ENCODE results near the gene PPP1R3A. TPM values are rescaled to one million over a fixed set of nuclear protein-coding genes. Genes with fewer than 3 reads are reported as not detected.

Gene PPP1R3A
- total RNA-seq, 4 donors from 2014 or later = 21.6 to 57.6 (median 47.4) TPM

DNA sequence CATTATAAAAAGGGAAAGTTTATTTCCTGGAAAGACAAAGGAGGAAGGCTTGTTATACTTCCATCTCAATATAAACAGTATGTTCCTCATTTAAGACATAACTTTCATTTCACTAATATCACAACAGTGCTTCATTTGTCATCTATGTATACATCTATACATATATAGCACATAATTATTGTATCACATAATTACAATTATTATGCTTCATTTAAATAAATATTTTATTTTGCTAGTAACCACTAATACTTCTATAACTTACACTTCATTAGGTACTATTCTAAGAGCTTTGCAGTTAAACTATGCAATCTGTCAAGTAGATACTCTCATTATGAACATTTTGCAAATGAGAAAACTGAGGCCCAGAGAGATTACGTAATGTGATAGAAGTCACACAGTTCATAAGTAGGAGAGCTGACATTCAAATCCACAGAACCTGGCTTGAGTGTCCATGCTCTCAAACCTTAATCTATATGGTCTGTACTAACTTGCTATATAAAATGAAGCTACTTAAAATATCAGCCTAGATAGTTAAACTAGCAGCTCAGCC lies 86.5 kb downstream of the PPP1R3A start:
- no peak overlapping the region for H3K4me3 ChIP-seq
- in situ Hi-C loops (cut with MboI; ENCODE audit: low sequenced_read_pairs in 4 of 4) = no loop called here
- H3K4me1 ChIP-seq = peaks cover 26 to 41% of the 10 kb centered on the region in 2 donors
- no peak for DNase-seq
- H3K27ac ChIP-seq = peak overlapping the region; percentile 39 to 66 (median 61)
- intact Hi-C loops (cut with DNase I; ENCODE audit: low total_unique reads) = no loop called here
- no peaks in the 10 kb centered on the region for H3K9me3 ChIP-seq
- TF ChIP-seq, protein P1, sequence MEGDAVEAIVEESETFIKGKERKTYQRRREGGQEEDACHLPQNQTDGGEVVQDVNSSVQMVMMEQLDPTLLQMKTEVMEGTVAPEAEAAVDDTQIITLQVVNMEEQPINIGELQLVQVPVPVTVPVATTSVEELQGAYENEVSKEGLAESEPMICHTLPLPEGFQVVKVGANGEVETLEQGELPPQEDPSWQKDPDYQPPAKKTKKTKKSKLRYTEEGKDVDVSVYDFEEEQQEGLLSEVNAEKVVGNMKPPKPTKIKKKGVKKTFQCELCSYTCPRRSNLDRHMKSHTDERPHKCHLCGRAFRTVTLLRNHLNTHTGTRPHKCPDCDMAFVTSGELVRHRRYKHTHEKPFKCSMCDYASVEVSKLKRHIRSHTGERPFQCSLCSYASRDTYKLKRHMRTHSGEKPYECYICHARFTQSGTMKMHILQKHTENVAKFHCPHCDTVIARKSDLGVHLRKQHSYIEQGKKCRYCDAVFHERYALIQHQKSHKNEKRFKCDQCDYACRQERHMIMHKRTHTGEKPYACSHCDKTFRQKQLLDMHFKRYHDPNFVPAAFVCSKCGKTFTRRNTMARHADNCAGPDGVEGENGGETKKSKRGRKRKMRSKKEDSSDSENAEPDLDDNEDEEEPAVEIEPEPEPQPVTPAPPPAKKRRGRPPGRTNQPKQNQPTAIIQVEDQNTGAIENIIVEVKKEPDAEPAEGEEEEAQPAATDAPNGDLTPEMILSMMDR (IDR thresholded peaks at IDR 0.05 in 4 of 5, conservative IDR thresholded peaks at IDR 0.05 in 1 of 5) = no peak
- no peak for TF ChIP-seq POLR2A (IDR thresholded peaks at IDR 0.05)
- no peaks in the 10 kb centered on the region for H3K36me3 ChIP-seq
- ATAC-seq = no peak
- no peaks in the 10 kb centered on the region for H3K27me3 ChIP-seq

DNA sequence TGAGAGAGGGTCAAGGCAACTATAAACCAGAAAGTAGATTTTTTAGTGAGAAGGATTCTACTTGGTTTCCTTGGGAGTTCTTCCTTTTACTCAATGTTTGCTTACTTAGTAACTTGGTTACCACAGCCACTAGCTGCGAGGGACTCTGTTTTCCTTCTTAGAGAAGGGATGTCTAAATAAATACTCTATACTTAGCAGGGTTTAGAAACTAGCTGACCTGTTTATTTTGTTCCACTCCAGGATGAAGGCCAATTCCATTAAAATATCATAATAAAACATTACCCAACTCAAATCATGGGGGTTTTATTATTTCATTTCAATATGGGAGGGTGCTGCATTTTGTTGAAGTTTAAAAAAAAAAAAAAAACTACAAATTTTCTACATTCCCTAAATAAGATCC lies 87.3 kb downstream of the PPP1R3A start:
- intact Hi-C loops (cut with DNase I; ENCODE audit: low total_unique reads) = no loop called here
- Histone ChIP-seq H3K4me3 (peak overlapping the region in 2 of 4 donors; percentile 1 to 12), H3K36me3 (no peaks in the 10 kb centered on the region), H3K27me3 (no peaks in the 10 kb centered on the region), H3K4me1 (peaks cover 26 to 41% of the 10 kb centered on the region in 2 donors), H3K27ac (peak overlapping the region; percentile 39 to 66 (median 61)), H3K9me3 (no peaks in the 10 kb centered on the region)
- in situ Hi-C loops (cut with MboI; ENCODE audit: low sequenced_read_pairs in 4 of 4) = no loop called here
- DNase-seq (no peak), ATAC-seq (peak; percentile 84 to 86)
- TF ChIP-seq, protein P1 (IDR thresholded peaks at IDR 0.05 in 4 of 5, conservative IDR thresholded peaks at IDR 0.05 in 1 of 5) = no peak
- TF ChIP-seq POLR2A (IDR thresholded peaks at IDR 0.05) = no peak

- no peak for DNase-seq
- ATAC-seq = no peak
Observed at GRCh38 chr7:113828581-113828980, 90.2 kb downstream of the PPP1R3A start.

More at GRCh38 chr7:113828581-113828980, 90.2 kb downstream of the PPP1R3A start:
- H3K36me3 ChIP-seq = no peaks in the 10 kb centered on the region
- H3K9me3 ChIP-seq = no peaks in the 10 kb centered on the region
- no peak overlapping the region for H3K4me3 ChIP-seq
- TF ChIP-seq, protein P1 (IDR thresholded peaks at IDR 0.05 in 4 of 5, conservative IDR thresholded peaks at IDR 0.05 in 1 of 5) = no peak
- TF ChIP-seq POLR2A (IDR thresholded peaks at IDR 0.05) = no peak
- H3K4me1 ChIP-seq = peaks cover 38 to 50% of the 10 kb centered on the region in 2 donors
- in situ Hi-C loops (cut with MboI; ENCODE audit: low sequenced_read_pairs in 4 of 4) = no loop called here
- H3K27me3 ChIP-seq = no peaks in the 10 kb centered on the region
- intact Hi-C loops (cut with DNase I; ENCODE audit: low total_unique reads) = loop anchor here (5.0 kb wide), 1 partner anchor 56 kb away; no protein-coding TSS in a partner anchor
- H3K27ac ChIP-seq = no peak overlapping the region
